GM20000 (cell line): ENCODE data around the gene CCR6.

Experiments
- DNase-seq: peaks from one replicate; pipeline ENCODE4 v3.0.0; 2012; ENCODE audit warnings: low spot score
- CTCF ChIP-seq: IDR thresholded peaks from 2 replicates; pipeline ENCODE4 v1.5.1; 2012; ENCODE audit warnings: mild to moderate bottlenecking, control low read depth; ENCODE audit errors: extremely low read depth, missing control alignments

Gene CCR6

GRCh38 chr6:167137081-167137480, 14.2 kb downstream of the CCR6 start:
- no peak for TF ChIP-seq CTCF
- no peak for DNase-seq

- DNase-seq: no peak
- TF ChIP-seq CTCF: no peak
Observed at GRCh38 chr6:167137881-167138280, 15.0 kb downstream of the CCR6 start.

GRCh38 chr6:167139761-167140160, 16.9 kb downstream of the CCR6 start:
- DNase-seq: no peak
- no peak for TF ChIP-seq CTCF

GRCh38 chr6:167140589-167141474, 17.9 kb downstream of the CCR6 start:
- TF ChIP-seq CTCF: no peak
- no peak for DNase-seq

- peak; percentile 70 for TF ChIP-seq CTCF
- peak; percentile 84 for DNase-seq
Observed at GRCh38 chr6:167141667-167142432, 19.0 kb downstream of the CCR6 start.

- TF ChIP-seq CTCF: no peak
- DNase-seq: no peak
Observed at GRCh38 chr6:167142433-167142761, 19.5 kb downstream of the CCR6 start.

- no peak for DNase-seq
- no peak for TF ChIP-seq CTCF
Observed at GRCh38 chr6:167143041-167143440, 20.1 kb downstream of the CCR6 start.
